Keratinocyte (primary cell): ENCODE results near the gene GTF2F1.

Experiments
- EZH2 ChIP-seq: IDR thresholded peaks from one replicate; pipeline ENCODE4 v1.6.1; 2012; ENCODE audit warnings: inconsistent platforms, mild to moderate bottlenecking, low read length, moderate library complexity
- TF ChIP-seq, protein P1 (sequence below), 3 experiments: IDR thresholded peaks in 1 of 3; conservative IDR thresholded peaks in 1 of 3; optimal IDR thresholded peaks in 1 of 3; 2 replicates in 2 of 3; 3 replicates in 1 of 3; pipeline versions ENCODE3 to v1.5.1; 2011; ENCODE audit warnings: low read length in 3 of 3, mild to moderate bottlenecking in 3 of 3, moderate library complexity in 2 of 3, control low read depth in 1 of 3, inconsistent platforms in 1 of 3; ENCODE audit not compliant: insufficient read depth in 2 of 3; ENCODE audit errors: extremely low read depth in 1 of 3

- TF ChIP-seq, protein P1, sequence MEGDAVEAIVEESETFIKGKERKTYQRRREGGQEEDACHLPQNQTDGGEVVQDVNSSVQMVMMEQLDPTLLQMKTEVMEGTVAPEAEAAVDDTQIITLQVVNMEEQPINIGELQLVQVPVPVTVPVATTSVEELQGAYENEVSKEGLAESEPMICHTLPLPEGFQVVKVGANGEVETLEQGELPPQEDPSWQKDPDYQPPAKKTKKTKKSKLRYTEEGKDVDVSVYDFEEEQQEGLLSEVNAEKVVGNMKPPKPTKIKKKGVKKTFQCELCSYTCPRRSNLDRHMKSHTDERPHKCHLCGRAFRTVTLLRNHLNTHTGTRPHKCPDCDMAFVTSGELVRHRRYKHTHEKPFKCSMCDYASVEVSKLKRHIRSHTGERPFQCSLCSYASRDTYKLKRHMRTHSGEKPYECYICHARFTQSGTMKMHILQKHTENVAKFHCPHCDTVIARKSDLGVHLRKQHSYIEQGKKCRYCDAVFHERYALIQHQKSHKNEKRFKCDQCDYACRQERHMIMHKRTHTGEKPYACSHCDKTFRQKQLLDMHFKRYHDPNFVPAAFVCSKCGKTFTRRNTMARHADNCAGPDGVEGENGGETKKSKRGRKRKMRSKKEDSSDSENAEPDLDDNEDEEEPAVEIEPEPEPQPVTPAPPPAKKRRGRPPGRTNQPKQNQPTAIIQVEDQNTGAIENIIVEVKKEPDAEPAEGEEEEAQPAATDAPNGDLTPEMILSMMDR (optimal IDR thresholded peaks at IDR 0.05 in 1 of 3, IDR thresholded peaks at IDR 0.05 in 1 of 3, conservative IDR thresholded peaks at IDR 0.05 in 1 of 3; ENCODE audit: extremely low read depth in 1 of 3, insufficient read depth in 2 of 3, low read length in 3 of 3): no peak
- no peak for TF ChIP-seq EZH2
These were observed 16.3 kb downstream of the GTF2F1 start for GRCh38 chr19:6376512-6377190.
